Measurements from ENCODE around the gene PRKAR2B.

- TF ChIP-seq CTCF (IDR thresholded peaks at IDR 0.05) (no peak), POLR2A (IDR thresholded peaks at IDR 0.05) (no peak)
These were observed 31.5 kb downstream of the PRKAR2B start for GRCh38 chr7:107075863-107076574.

Data from tibial nerve (tissue), 3 donors.